HG03097 (cell line): ENCODE measurements around the gene GATAD1.
"Not testable (repeated sequence)": the region's sequence is repeated elsewhere in the genome, so short reads cannot be mapped to it uniquely, and the experiment has no call there.

Experiments
- ATAC-seq: cut with Tn5 transposase; IDR thresholded peaks from one replicate; pipeline ENCODE4 v1.9.1; 2021; ENCODE audit not compliant: unreplicated experiment, low FRiP score

Gene GATAD1

DNA sequence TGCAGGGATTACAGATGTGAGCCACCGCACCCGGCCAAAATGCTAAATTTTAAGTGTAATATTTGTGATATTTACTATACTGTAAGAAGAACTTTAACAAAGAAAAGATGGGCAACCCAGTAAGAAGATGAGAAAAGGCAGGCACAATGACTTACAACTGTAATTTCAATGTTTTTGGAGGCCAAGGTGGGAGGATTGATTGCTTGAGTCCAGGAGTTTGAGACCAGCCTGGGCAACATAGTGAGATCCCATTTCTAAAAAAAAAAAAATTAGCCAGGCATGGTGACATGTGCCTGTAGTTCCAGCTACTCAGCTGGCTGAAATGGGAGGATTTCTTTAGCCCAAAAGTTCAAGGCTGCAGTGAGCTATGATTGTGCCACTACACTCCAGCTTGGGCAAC is 11.7 kb upstream of the GATAD1 start:
- ATAC-seq, result no peak

DNA sequence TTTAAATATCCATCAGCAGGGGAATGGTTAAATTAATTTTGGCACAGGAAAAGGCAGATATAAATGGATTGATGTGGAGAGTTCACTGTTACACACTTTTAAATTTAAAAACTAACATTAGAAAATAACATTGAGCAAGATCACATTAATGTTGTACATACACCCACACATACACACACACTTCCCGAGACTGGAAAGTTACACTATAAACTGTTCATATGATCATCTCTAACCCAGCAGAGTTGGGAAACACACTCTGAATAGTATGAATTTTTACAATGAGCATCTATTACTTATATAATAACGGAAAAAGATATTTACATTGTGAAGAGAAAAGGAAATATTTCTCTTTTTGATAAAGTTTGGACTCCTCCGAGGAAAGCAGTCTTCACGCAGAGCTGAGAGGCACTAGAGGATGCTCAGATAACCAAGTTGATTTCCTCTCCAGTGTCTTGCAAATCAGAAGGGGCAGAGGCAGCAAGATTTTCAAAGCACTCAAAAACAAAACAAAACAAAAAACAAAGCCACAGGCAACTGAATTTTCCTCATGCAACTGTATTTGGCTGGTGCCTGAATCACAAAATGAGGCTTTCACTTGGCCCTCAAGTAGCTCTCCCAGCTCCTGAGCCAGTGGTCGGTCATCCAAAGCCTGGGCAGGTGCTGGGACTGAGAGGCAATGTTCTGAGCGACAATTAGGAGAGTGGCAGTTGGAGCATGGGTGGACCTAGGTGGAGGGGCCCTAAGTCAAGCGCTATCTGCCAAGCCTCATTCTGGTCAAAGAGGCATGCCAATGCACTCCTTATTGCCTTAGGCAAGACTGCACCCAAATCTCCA is 10.5 kb upstream of the GATAD1 start:
- ATAC-seq, result no peak

DNA sequence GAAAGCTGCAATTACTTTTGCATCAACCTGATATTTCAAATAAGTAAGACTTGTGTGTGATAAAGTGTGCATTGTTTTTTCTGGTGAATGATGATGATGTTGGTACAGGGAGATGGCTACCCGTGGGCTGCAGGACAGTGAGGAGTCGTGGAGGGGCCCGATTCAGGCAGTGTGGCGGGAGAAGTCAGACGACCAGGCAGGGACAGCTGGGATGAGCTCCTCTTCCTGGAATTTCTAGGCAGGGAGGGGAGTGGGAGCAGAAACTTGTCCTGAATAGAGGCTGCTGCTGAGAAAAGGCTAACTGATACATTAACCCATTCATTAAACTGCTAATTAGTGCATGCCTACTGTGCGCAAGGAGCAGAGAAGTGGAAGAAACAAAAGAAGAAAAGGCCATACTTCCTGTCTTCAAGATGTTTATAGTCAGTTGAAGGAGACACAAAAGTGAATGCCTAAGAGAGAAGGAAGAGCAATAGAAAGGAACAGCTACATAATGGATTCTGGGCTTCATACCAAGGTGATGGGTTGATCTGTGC is 9.3 kb upstream of the GATAD1 start:
- no peak for ATAC-seq

DNA sequence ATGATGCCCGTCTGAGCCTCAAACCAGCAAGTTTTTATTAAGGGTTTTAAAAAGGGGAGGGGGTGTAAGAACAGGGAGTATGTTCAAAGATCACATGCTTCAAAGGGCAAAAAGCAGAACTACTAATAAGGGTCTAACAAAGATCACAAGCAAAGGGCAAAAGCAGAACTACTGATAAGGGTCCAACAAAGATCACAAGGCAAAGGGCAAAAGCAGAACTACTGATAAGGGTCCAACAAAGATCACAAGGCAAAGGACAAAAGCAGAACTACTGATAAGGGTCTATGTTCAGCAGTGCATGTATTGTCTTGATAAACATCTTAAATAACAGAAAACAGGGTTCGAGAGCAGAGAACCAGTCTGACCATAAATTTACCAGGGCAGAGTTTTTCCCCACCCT is 4.6 kb upstream of the GATAD1 start:
- not testable (repeated sequence) for ATAC-seq

- no peak for ATAC-seq
These were observed 375 bp upstream of the GATAD1 start for GRCh38 chr7:92446869-92447344.

DNA sequence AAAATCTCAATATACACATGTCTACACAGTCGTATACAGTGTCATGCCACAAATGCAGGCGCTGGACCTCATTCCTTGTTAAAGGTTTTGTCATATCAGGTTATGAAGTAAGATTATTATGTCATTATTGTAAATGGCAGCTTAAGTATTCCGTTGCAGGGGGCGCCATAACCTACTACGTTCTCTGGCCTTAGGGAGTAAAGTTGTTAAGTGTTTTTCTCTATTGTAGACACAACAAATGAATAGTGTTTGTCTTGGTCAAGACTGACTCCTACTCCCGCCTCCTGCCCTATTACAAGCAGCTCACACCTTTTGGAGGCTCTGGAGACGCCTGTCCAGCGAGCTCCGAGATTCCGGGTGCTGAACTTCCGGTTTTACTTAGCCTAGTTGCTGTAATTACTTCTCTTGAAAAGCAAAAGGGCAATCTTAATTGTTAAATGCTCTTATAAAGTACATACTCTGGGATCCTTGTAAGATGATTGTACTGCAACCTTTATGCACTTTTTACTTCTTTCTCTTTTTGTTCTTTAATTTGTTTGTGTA is 994 bp downstream of the GATAD1 start:
- peak; percentile 33 for ATAC-seq

GRCh38 chr7:92451645-92452044 is 4.4 kb downstream of the GATAD1 start:
- ATAC-seq, result no peak

- no peak for ATAC-seq
These were observed 9.0 kb downstream of the GATAD1 start for GRCh38 chr7:92456236-92456635.

- ATAC-seq, result no peak
These were observed 12.8 kb downstream of the GATAD1 start for GRCh38 chr7:92460109-92460508.

DNA sequence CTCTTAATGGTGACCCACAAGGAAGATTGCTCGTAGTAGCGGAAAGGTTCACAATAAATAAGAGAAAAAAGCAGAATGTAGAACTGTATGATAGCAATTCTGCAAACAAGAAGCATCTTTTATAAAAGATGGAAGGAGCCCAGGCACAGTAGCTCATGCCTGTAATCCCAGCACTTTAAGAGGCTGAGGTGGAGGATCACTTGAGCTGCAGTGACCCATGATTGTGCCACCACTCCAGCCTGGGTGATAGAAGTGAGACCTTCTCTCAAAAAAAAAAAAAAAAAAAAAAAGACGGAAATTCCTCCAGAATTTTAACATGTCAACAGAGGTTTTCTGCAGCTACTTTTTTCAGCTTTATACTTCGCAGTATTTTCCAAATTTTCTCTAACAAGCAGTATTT is 13.2 kb downstream of the GATAD1 start:
- ATAC-seq, result no peak

- no peak for ATAC-seq
These were observed 14.0 kb downstream of the GATAD1 start for GRCh38 chr7:92461027-92462003.

GRCh38 chr7:92462560-92462959 is 15.3 kb downstream of the GATAD1 start:
- ATAC-seq, result no peak

DNA sequence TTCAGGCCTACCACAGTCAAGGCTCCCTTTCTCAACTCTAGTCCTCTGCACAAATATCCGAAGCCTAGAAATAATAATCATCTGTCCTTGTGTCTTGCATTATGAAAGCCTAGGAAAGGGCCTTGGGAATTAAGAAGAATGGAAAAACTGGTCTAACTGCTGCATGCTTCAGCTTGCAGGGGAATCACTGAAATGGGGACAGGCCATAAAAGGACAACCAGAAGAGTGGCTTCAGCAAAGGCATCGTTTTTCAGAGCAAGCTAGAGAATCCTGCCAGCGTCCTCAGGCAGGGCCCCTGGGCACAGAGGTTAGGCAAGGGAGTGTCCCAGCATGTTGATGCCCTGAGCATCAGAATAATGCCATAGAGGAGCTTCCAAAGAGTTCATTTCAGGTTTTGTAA is 17.2 kb downstream of the GATAD1 start:
- no peak for ATAC-seq

DNA sequence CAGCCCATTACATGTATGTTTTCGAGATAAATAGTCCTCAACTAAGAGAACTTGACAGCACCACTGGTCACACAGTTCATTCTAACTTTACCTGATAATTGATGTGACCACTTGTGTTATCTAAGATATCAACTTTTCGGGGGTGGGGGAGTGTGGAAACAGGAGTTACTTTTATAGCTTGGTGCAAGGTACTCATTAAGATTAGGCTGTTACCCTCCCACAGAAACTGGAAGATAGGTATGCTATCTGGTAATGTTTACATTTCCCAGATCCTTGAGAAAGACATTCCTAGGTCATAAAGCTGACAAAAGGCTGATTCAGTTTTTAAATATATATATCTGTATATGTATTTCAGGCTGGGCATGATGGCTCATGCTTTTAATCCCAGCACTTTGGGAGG is 19.4 kb downstream of the GATAD1 start:
- ATAC-seq, result no peak

DNA sequence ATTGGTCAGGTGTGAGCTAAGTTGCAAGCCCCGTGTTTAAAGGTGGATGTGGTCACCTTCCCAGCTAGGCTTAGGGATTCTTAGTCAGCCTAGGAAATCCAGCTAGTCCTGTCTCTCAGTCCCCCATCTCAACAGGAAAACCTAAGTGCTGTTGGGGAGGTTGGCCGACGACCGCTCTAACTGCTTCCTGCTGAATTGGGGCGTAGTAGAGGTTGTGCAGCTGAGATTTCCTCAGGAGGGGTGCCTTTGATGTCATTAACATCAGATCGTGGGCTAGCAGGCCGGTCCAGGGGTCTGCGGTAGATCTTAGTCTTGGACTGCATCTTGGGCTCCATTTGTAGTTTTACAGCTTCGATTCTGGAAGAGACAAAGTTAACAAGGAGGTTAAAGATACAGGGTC is 21.3 kb downstream of the GATAD1 start:
- ATAC-seq, result not testable (repeated sequence)

GRCh38 chr7:92473989-92474388 is 26.7 kb downstream of the GATAD1 start:
- not testable (repeated sequence) for ATAC-seq

DNA sequence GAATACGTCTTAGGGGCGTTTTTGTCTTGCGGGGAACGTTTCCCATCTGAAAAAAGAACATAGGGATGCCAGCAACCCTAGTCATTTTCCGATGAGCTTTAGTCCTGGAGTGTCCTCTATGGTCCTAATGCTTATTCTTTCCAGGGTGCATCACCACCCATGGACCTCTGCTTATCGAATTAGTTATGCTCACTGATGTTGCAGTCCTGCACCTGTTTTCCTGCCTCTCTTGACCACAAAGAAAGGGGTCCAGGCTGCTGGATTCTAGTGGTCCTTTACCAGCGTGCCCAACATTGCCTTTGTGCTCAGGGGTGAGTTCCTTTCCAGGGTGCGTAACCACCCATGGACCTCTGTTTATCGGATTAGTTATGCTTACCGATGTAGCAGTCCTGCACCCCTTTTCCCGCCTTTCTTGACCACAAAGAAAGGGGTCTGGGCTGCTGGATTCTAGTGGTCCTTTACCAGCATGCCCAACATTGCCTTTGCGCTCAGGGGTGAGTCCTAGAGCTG is 28.0 kb downstream of the GATAD1 start:
- ATAC-seq, result not testable (repeated sequence)

DNA sequence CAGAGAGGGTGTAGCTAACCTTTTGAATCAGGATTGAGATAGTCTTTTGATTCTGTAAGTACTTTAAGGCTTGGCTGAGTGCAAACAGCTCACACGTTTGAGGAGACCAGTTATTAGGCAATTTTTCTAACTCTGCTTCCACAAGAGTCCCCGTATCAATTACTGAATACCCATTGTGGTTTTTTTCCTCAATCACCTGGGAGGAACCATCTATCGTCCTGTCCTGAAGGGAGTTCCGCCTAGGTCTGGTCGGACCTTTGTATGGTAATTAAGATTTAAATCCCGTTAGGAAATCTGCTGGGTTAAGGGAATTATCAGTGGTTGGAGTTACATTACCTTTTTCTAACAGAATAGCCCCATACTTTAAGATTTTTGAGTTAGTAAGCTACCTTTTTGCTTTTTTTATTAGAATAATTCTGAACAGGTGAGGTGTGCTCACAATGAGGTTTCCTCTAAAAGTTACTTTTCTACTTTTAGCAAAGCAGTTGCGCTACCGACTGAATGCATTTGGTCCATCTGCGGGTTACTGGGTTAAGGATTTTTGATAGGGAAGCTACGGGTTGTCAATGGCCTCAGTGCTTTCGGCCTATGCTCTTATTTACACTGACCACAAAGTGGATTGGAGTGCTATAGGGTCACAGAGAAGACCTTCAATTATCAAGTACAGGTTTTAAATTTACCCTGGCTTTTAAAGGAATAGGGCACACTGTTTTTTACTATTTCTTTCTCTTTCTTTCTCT is 28.7 kb downstream of the GATAD1 start:
- not testable (repeated sequence) for ATAC-seq

- ATAC-seq, result not testable (repeated sequence)
These were observed 30.4 kb downstream of the GATAD1 start, which contains the start of gene ERVW-1 for GRCh38 chr7:92477681-92478080. Gene ERVW-1 (minus strand): TSS chr7:92477946. CDS start chr7:92470381, 7,565 bp downstream.

DNA sequence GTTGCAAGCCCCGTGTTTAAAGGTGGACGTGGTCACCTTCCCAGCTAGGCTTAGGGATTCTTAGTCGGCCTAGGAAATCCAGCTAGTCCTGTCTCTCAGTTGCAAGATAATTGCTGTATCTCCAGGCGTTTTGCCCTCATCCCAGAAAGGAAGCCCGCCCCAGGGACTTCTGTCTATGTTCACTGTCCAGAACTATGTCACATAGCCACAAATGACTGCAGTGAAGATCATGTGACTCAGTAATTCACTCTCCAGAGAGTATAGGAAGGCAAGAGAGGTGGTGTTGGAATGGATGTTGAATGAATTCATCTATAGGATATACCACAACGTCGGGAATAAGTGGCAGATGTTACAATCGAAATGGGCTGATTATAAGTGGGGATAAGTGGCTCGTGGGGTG is 30.8 kb downstream of the GATAD1 start:
- ATAC-seq, result no peak
